HepG2 (cell line): Measurements from ENCODE around the gene S100A6. TPM values are rescaled to one million over a fixed set of nuclear protein-coding genes. Genes with fewer than 3 reads are reported as not detected.

ENCODE experiments used
- ETS1 ChIP-seq: sonication (generic); formaldehyde crosslinking; IDR thresholded peaks from 2 replicates; pipeline ENCODE4 v1.4.0; 2020; ENCODE audit warnings: missing genetic modification reagents
- RCOR2 ChIP-seq: IDR thresholded peaks from 2 replicates; pipeline ENCODE4 v1.6.1; 2016; ENCODE audit warnings: missing biosample characterization, missing genetic modification reagents
- SMARCC2 ChIP-seq: fragments of 450-650 bp; IDR thresholded peaks from 2 replicates; pipeline ENCODE4 v1.6.1; 2017; ENCODE audit warnings: antibody characterized with exemption, mild to moderate bottlenecking
- ZBTB20 ChIP-seq: sonication (generic); formaldehyde crosslinking; IDR thresholded peaks from 2 replicates; pipeline ENCODE4 v1.8.1; 2023; ENCODE audit warnings: missing genetic modification reagents, low read depth, mild to moderate bottlenecking, borderline replicate concordance
- ZMYM4 ChIP-seq: sonication (generic); formaldehyde crosslinking; IDR thresholded peaks from 2 replicates; pipeline ENCODE4 v1.8.1; 2023; ENCODE audit warnings: mild to moderate bottlenecking, missing genetic modification reagents
- ZNF790 ChIP-seq: sonication (generic); formaldehyde crosslinking; IDR thresholded peaks from 2 replicates; pipeline ENCODE4 v1.8.0; 2022; ENCODE audit warnings: missing genetic modification reagents, mild to moderate bottlenecking, borderline replicate concordance
- polyA plus RNA-seq, 8 experiments: library from polyadenylated mRNA; depleted of rRNA in 3 of 8; stranded (reverse) in 7 of 8; unstranded in 1 of 8; fragments of >200 nt; fragmentation: Illumina TruSeq in 4 of 8; extraction: Trizol in 4 of 8; gene quantifications; 2 replicates each; pipeline versions ENCODE4 v1.2.1 to v1.2.3, GENCODE V29; 2011 to 2016; ENCODE audit warnings: low read depth in 4 of 8, missing spikeins in 1 of 8, mixed read lengths in 1 of 8; ENCODE audit not compliant: insufficient read depth in 1 of 8
- total RNA-seq, 5 experiments: library from RNA; depleted of rRNA; stranded (reverse); fragments of >200 nt; fragmentation: Illumina TruSeq; extraction: Trizol; gene quantifications; 2 replicates each; pipeline ENCODE4 v1.2.3, GENCODE V29; 2016; ENCODE audit warnings: low read depth in 1 of 5
- TF ChIP-seq, protein P1 (sequence below): sonication (generic); formaldehyde crosslinking; IDR thresholded peaks from 2 replicates; pipeline ENCODE4 v1.4.0; 2020; ENCODE audit warnings: missing genetic modification reagents
- TF ChIP-seq, protein P2 (sequence below): sonication (generic); formaldehyde crosslinking; IDR thresholded peaks from 2 replicates; pipeline ENCODE4 v1.4.0; 2020; ENCODE audit warnings: low read depth, missing genetic modification reagents
- TF ChIP-seq, protein P3 (sequence below): sonication (generic); formaldehyde crosslinking; IDR thresholded peaks from 2 replicates; pipeline ENCODE4 v1.5.1; 2020; ENCODE audit warnings: mild to moderate bottlenecking, moderate library complexity, missing genetic modification reagents
- TF ChIP-seq, protein P4 (sequence below): sonication (generic); formaldehyde crosslinking; IDR thresholded peaks from 2 replicates; pipeline ENCODE4 v1.4.0; 2020; ENCODE audit warnings: missing genetic modification reagents

S100A6 gene
- total and polyA plus RNA-seq, 2 of the 13 experiments (the other 11 are each of a cell fraction or from before 2014, with no cell fraction given): 72.9 to 85.0 TPM

- TF ChIP-seq, protein P1, sequence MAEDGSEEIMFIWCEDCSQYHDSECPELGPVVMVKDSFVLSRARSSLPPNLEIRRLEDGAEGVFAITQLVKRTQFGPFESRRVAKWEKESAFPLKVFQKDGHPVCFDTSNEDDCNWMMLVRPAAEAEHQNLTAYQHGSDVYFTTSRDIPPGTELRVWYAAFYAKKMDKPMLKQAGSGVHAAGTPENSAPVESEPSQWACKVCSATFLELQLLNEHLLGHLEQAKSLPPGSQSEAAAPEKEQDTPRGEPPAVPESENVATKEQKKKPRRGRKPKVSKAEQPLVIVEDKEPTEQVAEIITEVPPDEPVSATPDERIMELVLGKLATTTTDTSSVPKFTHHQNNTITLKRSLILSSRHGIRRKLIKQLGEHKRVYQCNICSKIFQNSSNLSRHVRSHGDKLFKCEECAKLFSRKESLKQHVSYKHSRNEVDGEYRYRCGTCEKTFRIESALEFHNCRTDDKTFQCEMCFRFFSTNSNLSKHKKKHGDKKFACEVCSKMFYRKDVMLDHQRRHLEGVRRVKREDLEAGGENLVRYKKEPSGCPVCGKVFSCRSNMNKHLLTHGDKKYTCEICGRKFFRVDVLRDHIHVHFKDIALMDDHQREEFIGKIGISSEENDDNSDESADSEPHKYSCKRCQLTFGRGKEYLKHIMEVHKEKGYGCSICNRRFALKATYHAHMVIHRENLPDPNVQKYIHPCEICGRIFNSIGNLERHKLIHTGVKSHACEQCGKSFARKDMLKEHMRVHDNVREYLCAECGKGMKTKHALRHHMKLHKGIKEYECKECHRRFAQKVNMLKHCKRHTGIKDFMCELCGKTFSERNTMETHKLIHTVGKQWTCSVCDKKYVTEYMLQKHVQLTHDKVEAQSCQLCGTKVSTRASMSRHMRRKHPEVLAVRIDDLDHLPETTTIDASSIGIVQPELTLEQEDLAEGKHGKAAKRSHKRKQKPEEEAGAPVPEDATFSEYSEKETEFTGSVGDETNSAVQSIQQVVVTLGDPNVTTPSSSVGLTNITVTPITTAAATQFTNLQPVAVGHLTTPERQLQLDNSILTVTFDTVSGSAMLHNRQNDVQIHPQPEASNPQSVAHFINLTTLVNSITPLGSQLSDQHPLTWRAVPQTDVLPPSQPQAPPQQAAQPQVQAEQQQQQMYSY (CRISPR knock-in tag): peak; percentile 88
- TF ChIP-seq, protein P2, sequence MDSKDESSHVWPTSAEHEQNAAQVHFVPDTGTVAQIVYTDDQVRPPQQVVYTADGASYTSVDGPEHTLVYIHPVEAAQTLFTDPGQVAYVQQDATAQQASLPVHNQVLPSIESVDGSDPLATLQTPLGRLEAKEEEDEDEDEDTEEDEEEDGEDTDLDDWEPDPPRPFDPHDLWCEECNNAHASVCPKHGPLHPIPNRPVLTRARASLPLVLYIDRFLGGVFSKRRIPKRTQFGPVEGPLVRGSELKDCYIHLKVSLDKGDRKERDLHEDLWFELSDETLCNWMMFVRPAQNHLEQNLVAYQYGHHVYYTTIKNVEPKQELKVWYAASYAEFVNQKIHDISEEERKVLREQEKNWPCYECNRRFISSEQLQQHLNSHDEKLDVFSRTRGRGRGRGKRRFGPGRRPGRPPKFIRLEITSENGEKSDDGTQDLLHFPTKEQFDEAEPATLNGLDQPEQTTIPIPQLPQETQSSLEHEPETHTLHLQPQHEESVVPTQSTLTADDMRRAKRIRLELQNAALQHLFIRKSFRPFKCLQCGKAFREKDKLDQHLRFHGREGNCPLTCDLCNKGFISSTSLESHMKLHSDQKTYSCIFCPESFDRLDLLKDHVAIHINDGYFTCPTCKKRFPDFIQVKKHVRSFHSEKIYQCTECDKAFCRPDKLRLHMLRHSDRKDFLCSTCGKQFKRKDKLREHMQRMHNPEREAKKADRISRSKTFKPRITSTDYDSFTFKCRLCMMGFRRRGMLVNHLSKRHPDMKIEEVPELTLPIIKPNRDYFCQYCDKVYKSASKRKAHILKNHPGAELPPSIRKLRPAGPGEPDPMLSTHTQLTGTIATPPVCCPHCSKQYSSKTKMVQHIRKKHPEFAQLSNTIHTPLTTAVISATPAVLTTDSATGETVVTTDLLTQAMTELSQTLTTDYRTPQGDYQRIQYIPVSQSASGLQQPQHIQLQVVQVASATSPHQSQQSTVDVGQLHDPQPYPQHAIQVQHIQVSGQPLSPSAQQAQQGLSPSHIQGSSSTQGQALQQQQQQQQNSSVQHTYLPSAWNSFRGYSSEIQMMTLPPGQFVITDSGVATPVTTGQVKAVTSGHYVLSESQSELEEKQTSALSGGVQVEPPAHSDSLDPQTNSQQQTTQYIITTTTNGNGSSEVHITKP: no peak
- TF ChIP-seq ZMYM4 (CRISPR knock-in tag) (0 out of 2 replicates have a peak, but pooled peaks have one; percentile 15), ETS1 (CRISPR knock-in tag) (no peak), SMARCC2 (no peak), RCOR2 (CRISPR knock-in tag) (0 out of 2 replicates have a peak, but pooled peaks have one; percentile 16), ZBTB20 (CRISPR knock-in tag) (no peak), ZNF790 (CRISPR knock-in tag) (no peak)
- TF ChIP-seq, protein P3, sequence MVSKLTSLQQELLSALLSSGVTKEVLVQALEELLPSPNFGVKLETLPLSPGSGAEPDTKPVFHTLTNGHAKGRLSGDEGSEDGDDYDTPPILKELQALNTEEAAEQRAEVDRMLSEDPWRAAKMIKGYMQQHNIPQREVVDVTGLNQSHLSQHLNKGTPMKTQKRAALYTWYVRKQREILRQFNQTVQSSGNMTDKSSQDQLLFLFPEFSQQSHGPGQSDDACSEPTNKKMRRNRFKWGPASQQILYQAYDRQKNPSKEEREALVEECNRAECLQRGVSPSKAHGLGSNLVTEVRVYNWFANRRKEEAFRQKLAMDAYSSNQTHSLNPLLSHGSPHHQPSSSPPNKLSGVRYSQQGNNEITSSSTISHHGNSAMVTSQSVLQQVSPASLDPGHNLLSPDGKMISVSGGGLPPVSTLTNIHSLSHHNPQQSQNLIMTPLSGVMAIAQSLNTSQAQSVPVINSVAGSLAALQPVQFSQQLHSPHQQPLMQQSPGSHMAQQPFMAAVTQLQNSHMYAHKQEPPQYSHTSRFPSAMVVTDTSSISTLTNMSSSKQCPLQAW: peak; percentile 54; the same call in 1 of the 2 replicates
- TF ChIP-seq, protein P4, sequence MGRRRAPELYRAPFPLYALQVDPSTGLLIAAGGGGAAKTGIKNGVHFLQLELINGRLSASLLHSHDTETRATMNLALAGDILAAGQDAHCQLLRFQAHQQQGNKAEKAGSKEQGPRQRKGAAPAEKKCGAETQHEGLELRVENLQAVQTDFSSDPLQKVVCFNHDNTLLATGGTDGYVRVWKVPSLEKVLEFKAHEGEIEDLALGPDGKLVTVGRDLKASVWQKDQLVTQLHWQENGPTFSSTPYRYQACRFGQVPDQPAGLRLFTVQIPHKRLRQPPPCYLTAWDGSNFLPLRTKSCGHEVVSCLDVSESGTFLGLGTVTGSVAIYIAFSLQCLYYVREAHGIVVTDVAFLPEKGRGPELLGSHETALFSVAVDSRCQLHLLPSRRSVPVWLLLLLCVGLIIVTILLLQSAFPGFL (CRISPR knock-in tag): no peak
Observed at GRCh38 chr1:153568367-153569099, 32.7 kb upstream of the S100A6 start (continued).
